ENCODE measurements around the gene RANBP3. TPM values are rescaled to one million over a fixed set of nuclear protein-coding genes. Genes with fewer than 3 reads are reported as not detected.

Gene RANBP3
- total RNA-seq, 3 donors from 2014 or later = 47.0 to 94.2 (median 60.5) TPM

GRCh38 chr19:5960005-5961001, 17.6 kb downstream of the RANBP3 start:
- Histone ChIP-seq H3K4me1 (ENCODE audit: low read depth) (peaks cover 60% of the 10 kb centered on the region), H3K36me3 (ENCODE audit: low read depth) (no peaks in the 10 kb centered on the region), H3K4me3 (no peak overlapping the region), H3K9me3 (no peaks in the 10 kb centered on the region)
- ATAC-seq (no peak), DNase-seq (peak in 1 of 3 donors; percentile 47)
- intact Hi-C loops (cut with DNase I, micrococcal nuclease) = no loop called here
- no peak for TF ChIP-seq CTCF (IDR thresholded peaks at IDR 0.05)

- Histone ChIP-seq H3K4me3 (no peak overlapping the region), H3K4me1 (ENCODE audit: low read depth) (peaks cover 68% of the 10 kb centered on the region), H3K36me3 (ENCODE audit: low read depth) (no peaks in the 10 kb centered on the region), H3K9me3 (no peaks in the 10 kb centered on the region)
- no peak for TF ChIP-seq CTCF (IDR thresholded peaks at IDR 0.05)
- DNase-seq (no peak), ATAC-seq (no peak)
- intact Hi-C loops (cut with DNase I, micrococcal nuclease) = no loop called here
Measured at GRCh38 chr19:5959260-5960004, 18.5 kb downstream of the RANBP3 start.

GRCh38 chr19:5958851-5959122, 19.2 kb downstream of the RANBP3 start:
- intact Hi-C loops (cut with DNase I, micrococcal nuclease) = no loop called here
- no peak for ATAC-seq
- TF ChIP-seq CTCF (IDR thresholded peaks at IDR 0.05) = no peak
- no peak for DNase-seq
- Histone ChIP-seq H3K36me3 (ENCODE audit: low read depth) (no peaks in the 10 kb centered on the region), H3K4me1 (ENCODE audit: low read depth) (peaks cover 74% of the 10 kb centered on the region), H3K9me3 (no peaks in the 10 kb centered on the region), H3K4me3 (no peak overlapping the region)

GRCh38 chr19:5958074-5958850, 19.7 kb downstream of the RANBP3 start:
- no peak overlapping the region for H3K4me3 ChIP-seq
- no peaks in the 10 kb centered on the region for H3K9me3 ChIP-seq
- TF ChIP-seq CTCF (IDR thresholded peaks at IDR 0.05) = no peak
- intact Hi-C loops (cut with DNase I, micrococcal nuclease) = no loop called here
- no peaks in the 10 kb centered on the region for H3K36me3 ChIP-seq (ENCODE audit: low read depth)
- DNase-seq (peak in 1 of 3 donors; percentile 48), ATAC-seq (no peak)
- H3K4me1 ChIP-seq (ENCODE audit: low read depth) = peaks cover 73% of the 10 kb centered on the region

- Histone ChIP-seq H3K4me3 (no peak overlapping the region), H3K36me3 (ENCODE audit: low read depth) (no peaks in the 10 kb centered on the region), H3K4me1 (ENCODE audit: low read depth) (peaks cover 65% of the 10 kb centered on the region), H3K9me3 (no peaks in the 10 kb centered on the region)
- ATAC-seq (peak; percentile 15), DNase-seq (no peak)
- no peak for TF ChIP-seq CTCF (IDR thresholded peaks at IDR 0.05)
- intact Hi-C loops (cut with DNase I, micrococcal nuclease) = no loop called here
Measured at GRCh38 chr19:5957170-5957569, 20.8 kb downstream of the RANBP3 start.

Measured in mucosa of descending colon (tissue), 3 donors.